Measurements from ENCODE around the gene ZNF219. TPM values are rescaled to one million over a fixed set of nuclear protein-coding genes. Genes with fewer than 3 reads are reported as not detected.

ZNF219 gene
- total RNA-seq (2016; rRNA removed; fragmentation: Illumina TruSeq; extraction: Trizol) (21.0 and 36.6 TPM in 2 replicates), polyA plus RNA-seq (2011; rRNA removed) (34.5 and 42.2 TPM in 2 replicates), polyA minus RNA-seq (2011; rRNA and poly(A)+ RNA removed; ENCODE audit: low replicate concordance) (41.2 and 86.7 TPM in 2 replicates), Bru-seq, nascent RNA (percentile 77 among the genes with signal in this experiment), BruChase-seq, experiment 1, labeled RNA remaining after a 6-hour chase (percentile 83 among the genes with signal in this experiment), BruChase-seq, experiment 2, labeled RNA remaining after a 2-hour chase (percentile 81 among the genes with signal in this experiment)
- 20.7 and 21.8 TPM in 2 replicates for total RNA-seq (2016; cell fraction: cytosol; rRNA removed; fragmentation: Illumina TruSeq; extraction: Trizol; ENCODE audit: low read depth)
- total RNA-seq (2016; cell fraction: insoluble cytoplasmic fraction; rRNA removed; fragmentation: Illumina TruSeq; extraction: Trizol), result 19.3 and 35.8 TPM in 2 replicates
- 53.1 and 55.3 TPM in 2 replicates for total RNA-seq (2016; cell fraction: membrane; rRNA removed; fragmentation: Illumina TruSeq; extraction: Trizol)
- total RNA-seq (2016; cell fraction: nucleus; rRNA removed; fragmentation: Illumina TruSeq; extraction: Trizol), result 26.4 and 33.6 TPM in 2 replicates
- 26.6 and 62.4 TPM in 2 replicates for polyA plus RNA-seq (2011; cell fraction: cytosol; rRNA removed)
- polyA plus RNA-seq (2011; cell fraction: nucleus; rRNA removed), result 171 and 203 TPM in 2 replicates
- 21.1 and 23.1 TPM in 2 replicates for polyA plus RNA-seq (2012)
- 37.9 and 42.6 TPM in 2 replicates for polyA plus RNA-seq (2016; cell fraction: cytosol; fragmentation: Illumina TruSeq; extraction: Trizol; ENCODE audit: low read depth)
- 34.5 and 39.2 TPM in 2 replicates for polyA plus RNA-seq (2016; cell fraction: insoluble cytoplasmic fraction; fragmentation: Illumina TruSeq; extraction: Trizol; ENCODE audit: low read depth)
- 72.9 and 82.3 TPM in 2 replicates for polyA plus RNA-seq (2016; cell fraction: membrane; fragmentation: Illumina TruSeq; extraction: Trizol; ENCODE audit: low read depth)
- polyA plus RNA-seq (2016; cell fraction: nucleus; fragmentation: Illumina TruSeq; extraction: Trizol; ENCODE audit: insufficient read depth, low read depth), result 76.4 and 80.2 TPM in 2 replicates
- 20.3 and 21.8 TPM in 2 replicates for polyA minus RNA-seq (2011; cell fraction: cytosol; rRNA and poly(A)+ RNA removed)
- 61.3 and 63.0 TPM in 2 replicates for polyA minus RNA-seq (2011; cell fraction: nucleus; rRNA and poly(A)+ RNA removed)
- long read RNA-seq, experiment 1, partial matches to known transcripts, result 9 of 16 reads
- long read RNA-seq, experiment 1, other reads (novel, unspliced or antisense), result 3 of 16 reads
- long read RNA-seq, experiment 2, transcript ZNF219-201 (5 exons, 3,071 nt), result major isoform, 67 of 213 reads
- long read RNA-seq, experiment 2, partial matches to known transcripts, result 48 of 213 reads
- long read RNA-seq, experiment 2, other reads (novel, unspliced or antisense), result 96 of 213 reads

GRCh38 chr14:21098076-21098891 is at the start of gene ZNF219:
TSS of gene ZNF219 (minus strand) at chr14:21098655. CDS start at chr14:21093591, 5,064 bp downstream.
- Histone ChIP-seq H2AFZ (ENCODE audit: low read length) (peak within 1 kb of the TSS; percentile 61), H3K36me3 (replicated peaks in 1 of 2; ENCODE audit: control insufficient read depth in 1 of 2, insufficient read depth in 2 of 2, low read length in 2 of 2) (peaks cover 0 to 6% of the 10 kb centered on the region in 2 experiments; a peak in 4 of 5 replicates), H3K4me2 (ENCODE audit: low read depth, low read length) (peak within 1 kb of the TSS; percentile 94), H3K9ac (ENCODE audit: insufficient read depth, low read depth, low read length) (peak within 1 kb of the TSS; percentile 77), H4K20me1 (ENCODE audit: insufficient read depth, low read length) (peaks cover 8% of the 10 kb centered on the region; the same call in 1 of the 2 replicates), H3K27me3 (ENCODE audit: control insufficient read depth in 1 of 2, insufficient read depth in 2 of 2, low read length in 2 of 2) (no peaks in the 10 kb centered on the region; a peak in 1 of 5 replicates), H3K9me3 (ENCODE audit: low read length) (no peaks in the 10 kb centered on the region), H3K4me3 (replicated peaks in 1 of 3; ENCODE audit: insufficient read depth in 1 of 3, low read depth in 2 of 3, low read length in 3 of 3) (peak within 1 kb of the TSS; percentile 67 to 85 (median 83)), H3K4me1 (ENCODE audit: insufficient read depth, low read length) (peaks cover 82% of the 10 kb centered on the region), H3K27ac (ENCODE audit: extremely low read length, insufficient read depth, low read length) (peak within 1 kb of the TSS; percentile 70), H3K79me2 (ENCODE audit: insufficient read depth, low read length) (peaks cover 40% of the 10 kb centered on the region)
- in situ Hi-C loops (cut with HindIII; ENCODE audit: extremely low pct_ligation_motif_present, low pct_unique_long_range_greater_than_20kb) (no loop called here), intact Hi-C loops (cut with micrococcal nuclease; ENCODE audit: unreplicated experiment) (no loop called here)
- WGBS (ENCODE audit: low lambda C conversion rate), result 2% methylated on average over 42 of the region's 90 CpGs
- CTCF ChIA-PET (ENCODE audit: low intra/inter-chr PET ratio, low total read pairs), result interaction anchor here (6.3 to 12.2 kb wide), 2 partner anchors 8 to 29 kb away, joined by 135 to 320 read pairs; partner anchors contain the start of gene ARHGEF40
- ATAC-seq, result peak; percentile 57
- DNase-seq (ENCODE audit: low spot score), result peak; percentile 74
- POLR2A ChIA-PET, result interaction anchor here (1.0 to 7.8 kb wide), 16 partner anchors 6 to 485 kb away, joined by 3 to 91 read pairs (median 10); partner anchors contain the start of genes ARHGEF40, CHD8 and NDRG2
- FAIRE-seq, result peak; percentile 54
- no TSS peak for BruUV-seq (replicated peaks)
- TF ChIP-seq TCF7 (IDR thresholded peaks at IDR 0.05; ENCODE audit: low read depth) (no peak), SAP130 (CRISPR knock-in tag; IDR thresholded peaks at IDR 0.05; ENCODE audit: low read depth) (peak; percentile 81), ZNF280D (CRISPR knock-in tag; IDR thresholded peaks at IDR 0.05) (no peak), EP300 (IDR thresholded peaks at IDR 0.05; ENCODE audit: low read depth in 2 of 2, low read length in 2 of 2) (no peak; a peak in 1 of 4 replicates), EP300 (CRISPR knock-in tag; IDR thresholded peaks at IDR 0.05; ENCODE audit: borderline replicate concordance) (no peak), AKAP8 (CRISPR knock-in tag; IDR thresholded peaks at IDR 0.05) (no peak), KLF6 (CRISPR knock-in tag; IDR thresholded peaks at IDR 0.05) (0 out of 2 replicates have a peak, but pooled peaks have one; percentile 42), DBP (CRISPR knock-in tag; IDR thresholded peaks at IDR 0.05; ENCODE audit: not compliant biosample characterization) (no peak), FOXK1 (CRISPR knock-in tag; IDR thresholded peaks at IDR 0.05; ENCODE audit: borderline replicate concordance, low read depth) (no peak), ZMAT3 (CRISPR knock-in tag; conservative IDR thresholded peaks at IDR 0.05) (no peak), ZNF546 (CRISPR knock-in tag; conservative IDR thresholded peaks at IDR 0.05) (no peak), ZNF576 (CRISPR knock-in tag; IDR thresholded peaks at IDR 0.05) (no peak), ZNF101 (CRISPR knock-in tag; IDR thresholded peaks at IDR 0.05; ENCODE audit: borderline replicate concordance, low read depth) (no peak)

Measured in HepG2 (cell line).